HG03439 (cell line): ENCODE data around the gene FBXW12.
"Not testable (repeated sequence)": the region's sequence is repeated elsewhere in the genome, so short reads cannot be mapped to it uniquely, and the experiment has no call there.

Experiments used
- ATAC-seq: cut with Tn5 transposase; IDR thresholded peaks from one replicate; pipeline ENCODE4 v1.9.1; 2021; ENCODE audit warnings: mild to moderate bottlenecking, moderate library complexity; ENCODE audit not compliant: unreplicated experiment

The FBXW12 gene

GRCh38 chr3:48372862-48373435 lies 930 bp downstream of the FBXW12 start:
- ATAC-seq, result no peak

GRCh38 chr3:48387634-48388033 lies 15.6 kb downstream of the FBXW12 start:
- ATAC-seq, result no peak

GRCh38 chr3:48388966-48389365 lies 16.9 kb downstream of the FBXW12 start:
- ATAC-seq, result no peak

GRCh38 chr3:48394391-48394790 lies 22.4 kb downstream of the FBXW12 start:
- ATAC-seq, result no peak

GRCh38 chr3:48395714-48396113 lies 23.7 kb downstream of the FBXW12 start:
- no peak for ATAC-seq

- no peak for ATAC-seq
These were observed 26.0 kb downstream of the FBXW12 start for GRCh38 chr3:48397767-48398681.

- ATAC-seq, result no peak
These were observed 26.8 kb downstream of the FBXW12 start for GRCh38 chr3:48398701-48399386.

- no peak for ATAC-seq
These were observed 27.6 kb downstream of the FBXW12 start for GRCh38 chr3:48399387-48400172.

- no peak for ATAC-seq
These were observed 28.9 kb downstream of the FBXW12 start for GRCh38 chr3:48400824-48401433.

GRCh38 chr3:48401434-48401901 lies 29.4 kb downstream of the FBXW12 start:
- not testable (repeated sequence) for ATAC-seq

GRCh38 chr3:48402281-48402732 lies 30.3 kb downstream of the FBXW12 start:
- no peak for ATAC-seq

- no peak for ATAC-seq
These were observed 30.9 kb downstream of the FBXW12 start for GRCh38 chr3:48402907-48403306.

GRCh38 chr3:48403533-48404439 lies 31.8 kb downstream of the FBXW12 start:
- ATAC-seq, result no peak

GRCh38 chr3:48404440-48405342 lies 32.7 kb downstream of the FBXW12 start:
- ATAC-seq, result no peak

GRCh38 chr3:48405343-48405881 lies 33.4 kb downstream of the FBXW12 start:
- ATAC-seq, result no peak

- no peak for ATAC-seq
These were observed 34.0 kb downstream of the FBXW12 start for GRCh38 chr3:48405971-48406370.

GRCh38 chr3:48406443-48407431 lies 34.7 kb downstream of the FBXW12 start:
- ATAC-seq, result no peak
